GM19351 (cell line): ENCODE results near the gene SORBS1.

Experiments used
- ATAC-seq: cut with Tn5 transposase; IDR thresholded peaks from one replicate; pipeline ENCODE4 v1.9.1; 2021; ENCODE audit warnings: mild to moderate bottlenecking, moderate library complexity; ENCODE audit not compliant: unreplicated experiment

SORBS1 gene

DNA sequence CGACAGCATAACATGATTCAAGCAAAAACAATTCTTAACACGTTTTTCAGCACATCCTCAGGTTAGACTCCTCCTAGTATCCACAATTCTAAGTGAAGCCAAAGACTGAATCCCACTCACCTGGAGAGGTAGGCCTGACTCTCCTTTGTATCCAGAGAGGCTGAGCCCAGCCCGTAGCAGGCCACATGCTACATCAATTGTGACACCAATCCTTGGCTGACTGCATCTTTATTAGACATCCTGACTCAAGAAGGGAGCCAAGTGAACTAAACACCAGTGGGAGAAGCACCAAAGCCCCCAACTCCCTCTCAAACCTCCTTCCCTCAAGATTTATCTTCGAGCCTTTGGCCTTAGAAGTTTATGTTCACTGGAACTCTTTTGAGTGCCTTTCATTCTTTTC, 144.9 kb downstream of the SORBS1 start:
- ATAC-seq = no peak

DNA sequence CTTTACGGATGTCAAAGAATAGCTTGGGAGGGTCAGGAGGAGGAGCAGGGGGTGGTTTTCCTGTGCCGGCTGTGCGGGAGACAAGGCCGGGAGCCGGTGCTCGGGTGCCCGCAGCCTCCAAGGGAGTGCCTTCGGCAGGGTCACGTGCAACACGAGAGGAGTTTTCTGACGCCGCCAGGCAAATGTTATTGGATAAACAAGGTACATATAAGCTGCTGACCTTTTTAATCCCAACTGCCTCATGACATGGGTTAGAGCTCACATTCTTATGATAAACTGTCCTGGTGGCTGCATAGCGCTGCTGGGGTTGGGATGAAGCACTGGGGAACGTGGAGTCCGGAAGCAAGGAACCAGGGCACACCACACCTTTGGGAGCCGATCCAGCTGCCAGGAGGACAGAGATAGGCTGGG, 145.5 kb downstream of the SORBS1 start:
- no peak for ATAC-seq

DNA sequence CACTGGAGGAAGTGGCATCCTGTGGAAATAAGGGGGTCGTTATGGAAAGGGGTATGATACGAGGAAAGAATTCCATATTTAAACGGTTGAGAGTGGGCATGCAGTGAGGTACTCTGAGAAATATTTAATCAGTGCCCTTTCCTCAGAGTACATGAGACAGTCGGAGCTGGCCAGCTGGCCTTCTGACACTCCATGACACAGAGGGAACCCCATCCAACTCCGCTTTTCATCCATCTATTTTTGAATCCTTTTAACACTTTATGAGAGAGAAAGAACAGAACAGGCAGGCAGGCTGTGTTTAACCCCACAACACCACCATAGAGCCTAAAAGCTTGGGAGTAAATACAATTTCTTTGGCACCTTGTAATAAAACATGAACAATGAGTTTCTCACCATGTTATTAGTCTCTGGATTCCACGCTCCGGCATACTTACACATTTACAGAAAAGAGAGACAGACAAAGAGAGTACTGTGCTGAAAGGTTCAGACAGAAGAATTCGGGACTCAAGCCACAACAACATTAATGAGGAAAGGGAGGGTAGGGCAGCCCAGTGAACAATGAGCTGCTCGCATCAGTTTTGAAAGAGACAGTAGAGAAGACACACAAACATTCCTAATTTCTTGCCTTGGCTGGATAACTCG, 146.2 kb downstream of the SORBS1 start:
- ATAC-seq = no peak

DNA sequence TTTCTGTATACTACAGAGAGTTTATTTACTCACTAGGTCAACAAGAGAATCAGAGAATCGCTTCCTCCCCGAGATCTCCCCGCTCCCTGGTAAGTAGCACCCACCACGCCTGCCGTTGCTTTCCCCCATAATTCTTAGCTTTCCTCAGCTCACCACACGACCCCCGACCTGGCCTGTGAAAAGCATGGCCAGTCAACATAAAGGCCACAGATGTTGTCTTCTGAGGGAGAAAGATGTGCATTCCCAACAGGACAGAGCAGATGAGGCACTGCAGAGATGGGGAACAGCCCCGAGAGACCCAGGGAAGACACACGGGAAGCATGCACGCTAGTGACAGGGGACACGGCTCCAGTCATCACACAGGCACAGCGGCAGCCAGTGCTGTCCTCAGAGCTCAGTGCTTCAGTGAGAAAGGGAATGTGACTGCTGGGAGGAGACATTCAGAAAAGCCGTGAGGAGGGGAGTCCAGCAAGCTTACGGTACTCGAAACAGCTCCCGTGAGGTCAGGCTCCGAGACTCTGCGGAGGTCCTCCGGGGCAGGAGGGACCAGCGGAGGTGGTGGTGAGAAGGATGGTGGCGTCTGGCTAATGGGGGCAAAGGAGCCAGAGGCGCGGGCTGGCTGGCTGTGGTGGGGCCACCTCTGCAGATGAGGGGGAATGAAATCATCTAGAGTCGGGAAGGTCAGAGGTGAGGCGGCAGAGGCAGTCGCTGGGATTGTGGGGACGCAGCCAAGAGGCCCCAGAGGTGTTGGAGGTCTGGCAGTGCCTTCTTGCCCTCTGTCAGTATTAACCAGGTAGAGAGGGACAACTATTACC, 146.9 kb downstream of the SORBS1 start:
- no peak for ATAC-seq

DNA sequence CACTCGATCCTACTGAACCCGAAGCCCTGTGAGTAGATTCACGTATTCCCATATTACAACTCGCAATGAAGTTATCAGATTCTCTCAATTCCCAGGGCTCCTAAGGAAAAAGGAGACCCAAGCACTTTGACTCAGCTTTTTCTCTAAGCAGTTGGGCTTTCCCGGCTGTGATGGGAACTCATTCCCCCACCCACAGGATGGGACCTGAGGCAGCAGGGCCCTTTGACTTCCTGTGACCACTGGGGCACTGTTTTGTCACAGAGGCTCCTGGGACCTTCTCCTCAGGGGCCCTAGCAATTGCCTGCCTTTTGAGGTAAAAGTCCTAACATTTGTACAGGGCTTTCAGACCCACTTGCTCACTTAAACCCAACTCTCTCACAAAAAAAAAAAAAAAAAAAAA, 147.6 kb downstream of the SORBS1 start:
- no peak for ATAC-seq

DNA sequence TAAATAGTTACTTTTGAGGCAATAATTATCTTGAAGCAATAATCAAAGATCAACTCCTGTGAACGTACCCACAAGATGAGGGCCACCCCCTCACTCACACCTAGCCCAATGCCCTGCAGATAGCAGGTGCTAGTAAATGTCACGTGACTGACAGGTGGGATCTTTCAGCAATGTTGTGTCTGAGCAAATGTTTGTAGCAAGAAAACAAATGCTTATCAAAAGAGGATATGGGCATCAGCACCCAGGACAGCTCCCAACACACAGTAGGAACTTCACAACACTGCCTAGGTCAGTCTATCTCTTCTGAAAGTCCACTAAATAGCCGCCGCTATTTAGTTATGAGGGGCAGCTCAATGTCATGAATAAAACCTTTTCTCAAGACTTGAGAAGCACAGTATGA, 149.5 kb downstream of the SORBS1 start:
- ATAC-seq = no peak

DNA sequence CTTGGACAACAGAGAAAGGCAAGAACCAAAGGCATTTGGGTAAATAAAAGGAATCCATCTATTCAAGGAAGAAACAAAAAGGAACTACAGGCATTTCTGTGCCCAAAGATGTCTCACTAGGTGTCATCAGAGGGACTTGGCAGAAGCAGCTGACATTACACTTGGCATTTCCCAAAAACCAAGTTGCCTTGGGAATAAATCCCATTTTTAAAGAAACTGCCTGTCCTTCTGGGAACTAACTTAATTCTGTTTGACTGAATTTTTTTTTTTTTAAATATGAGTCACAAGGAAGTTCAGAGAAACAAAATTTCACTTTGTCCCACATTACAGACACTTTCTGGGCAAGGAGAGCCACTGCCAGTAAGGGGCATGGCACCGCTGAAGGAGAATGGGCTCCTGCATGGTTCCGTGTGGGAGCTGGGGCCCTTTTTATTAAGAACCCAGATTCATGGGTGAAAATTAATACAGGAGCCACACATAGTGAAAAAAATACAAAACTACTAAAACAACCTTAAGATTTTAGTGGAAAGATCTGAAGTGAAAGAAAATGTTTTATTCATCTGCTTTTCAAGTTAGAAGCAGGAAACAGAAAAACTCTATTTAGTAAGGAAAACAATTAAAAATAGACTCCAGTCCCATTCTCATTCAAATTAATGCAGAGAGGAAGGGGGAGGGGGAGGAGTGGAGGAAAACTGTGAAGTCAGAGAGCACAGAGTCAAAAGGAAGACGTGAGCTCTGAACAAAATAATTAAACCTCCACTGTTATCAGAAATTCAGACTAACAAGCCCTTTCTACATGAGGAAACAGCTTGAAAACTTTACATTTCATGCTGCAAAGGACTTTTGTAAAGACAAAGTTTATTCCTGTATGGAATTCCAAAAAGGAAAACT, 151.9 kb downstream of the SORBS1 start:
- ATAC-seq = no peak

DNA sequence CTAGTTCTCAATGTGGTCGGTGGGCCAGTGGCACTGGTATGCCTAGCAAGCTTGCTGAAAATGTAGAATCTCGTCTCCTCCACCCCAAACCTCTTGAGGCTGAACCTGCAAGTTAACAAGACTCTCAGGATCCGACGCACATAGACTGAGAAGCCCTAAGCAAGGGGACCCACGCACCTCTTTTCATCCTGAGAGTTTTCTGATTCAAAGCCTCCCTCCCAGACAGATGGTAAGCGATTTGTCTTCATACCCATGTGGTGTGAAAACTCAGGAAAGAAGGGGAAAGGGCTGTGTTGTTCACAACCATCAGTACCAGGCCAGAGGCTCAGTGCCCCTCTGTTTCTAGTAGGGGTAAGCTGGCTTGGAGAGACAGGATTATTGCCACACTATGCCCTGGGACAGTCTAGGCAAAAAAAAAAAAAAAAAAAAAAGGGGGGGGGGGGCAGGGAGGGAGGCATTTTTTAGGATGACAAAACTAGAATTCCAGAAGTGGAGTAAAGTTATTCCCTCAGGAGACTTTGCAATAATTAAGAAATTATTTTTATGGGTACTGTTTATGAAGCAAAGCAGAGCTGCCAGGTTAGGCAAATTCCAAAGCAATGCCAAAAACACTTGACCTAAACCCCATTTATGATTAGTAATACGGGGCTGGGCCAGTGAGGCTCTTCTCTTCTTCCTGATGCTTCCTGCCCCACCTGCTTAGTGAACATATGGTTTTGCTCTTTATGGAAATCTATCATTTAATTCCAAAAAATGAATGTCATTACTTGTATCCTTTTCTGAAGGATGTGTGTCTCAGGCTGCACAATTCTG, 152.8 kb downstream of the SORBS1 start:
- no peak for ATAC-seq

DNA sequence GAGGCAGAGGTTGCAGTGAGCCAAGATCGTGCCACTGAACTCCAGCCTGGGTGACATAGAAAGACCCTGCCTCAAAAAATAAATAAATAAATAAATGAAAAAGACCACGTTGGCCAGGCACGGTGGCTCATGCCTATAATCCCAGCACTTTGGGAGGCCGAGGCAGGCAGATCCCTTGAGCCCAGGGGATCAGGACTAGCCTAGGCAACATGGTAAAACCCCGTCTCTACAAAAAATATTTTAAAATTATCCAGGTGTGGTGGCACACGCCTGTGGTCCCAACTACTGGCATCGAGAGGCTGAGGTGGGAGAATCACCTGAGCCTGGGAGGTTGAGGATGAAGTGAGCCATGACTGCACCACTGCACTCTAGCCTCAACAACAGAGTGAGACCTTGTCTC, 153.6 kb downstream of the SORBS1 start:
- ATAC-seq = no peak

DNA sequence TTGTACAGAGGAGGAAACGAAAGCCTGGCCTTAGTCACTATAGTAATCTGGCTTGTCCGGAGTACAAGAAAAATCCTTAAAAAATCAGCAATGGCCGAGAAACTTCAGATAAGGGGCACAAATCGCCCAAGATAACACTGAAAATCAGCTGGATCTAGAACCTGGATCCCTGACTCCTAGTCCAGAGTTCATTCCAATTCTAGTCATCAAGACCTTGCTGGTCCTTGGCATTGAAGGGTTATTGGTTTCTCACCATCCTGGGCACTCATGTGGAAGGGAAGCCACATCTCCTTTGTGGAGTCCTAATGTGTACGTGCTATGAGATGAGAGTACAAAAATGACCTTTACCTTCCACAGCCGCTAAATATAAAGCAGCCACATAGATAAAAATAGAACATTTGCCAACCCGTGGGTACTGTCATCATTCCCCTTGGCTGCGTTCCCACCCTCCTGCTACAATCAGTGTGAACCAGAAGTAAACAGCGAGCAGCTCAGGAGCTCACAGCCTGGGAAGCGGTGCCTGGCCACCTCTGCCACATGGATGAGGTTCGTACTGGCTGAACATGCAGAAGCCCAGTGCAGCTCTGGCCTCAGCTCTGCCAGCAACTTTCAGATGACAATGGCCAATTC, 154.4 kb downstream of the SORBS1 start:
- no peak for ATAC-seq

DNA sequence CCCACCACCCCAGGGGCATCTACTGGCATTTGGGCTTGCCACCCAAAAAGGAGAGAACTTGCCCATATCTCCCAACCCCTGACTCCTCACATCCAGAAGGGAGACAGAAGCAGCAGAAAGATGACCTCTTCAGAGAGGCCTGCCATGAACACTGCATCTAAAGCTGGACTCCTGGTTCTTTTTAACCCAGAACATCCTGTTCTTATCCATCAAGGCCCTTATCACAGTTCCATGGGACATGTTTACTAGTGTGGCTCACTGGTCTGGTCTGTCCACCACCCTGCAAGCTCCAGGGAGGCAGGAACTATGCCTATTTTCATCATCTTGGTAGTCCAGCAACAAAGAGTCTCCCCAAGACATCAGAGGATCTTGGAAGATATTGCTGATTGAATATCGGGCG, 155.5 kb downstream of the SORBS1 start:
- no peak for ATAC-seq

DNA sequence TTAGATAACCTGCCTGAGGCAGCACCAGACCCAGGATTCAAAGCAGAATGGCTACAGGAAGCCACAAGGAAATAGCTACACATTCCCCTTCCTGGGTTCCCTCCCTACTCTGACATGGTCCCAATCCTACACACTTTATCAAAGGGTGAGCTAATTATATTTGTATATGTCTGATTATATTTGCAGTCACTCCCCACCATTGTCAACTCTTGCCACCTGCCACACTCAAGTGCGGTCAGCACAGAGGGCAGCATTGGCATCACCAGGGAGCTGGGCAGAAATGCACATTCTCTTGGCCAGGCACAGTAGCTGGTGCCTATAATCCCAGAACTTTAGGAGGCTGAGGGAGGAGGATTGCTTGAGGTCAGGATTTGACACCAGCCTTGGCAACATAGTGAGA, 156.3 kb downstream of the SORBS1 start:
- ATAC-seq = no peak

DNA sequence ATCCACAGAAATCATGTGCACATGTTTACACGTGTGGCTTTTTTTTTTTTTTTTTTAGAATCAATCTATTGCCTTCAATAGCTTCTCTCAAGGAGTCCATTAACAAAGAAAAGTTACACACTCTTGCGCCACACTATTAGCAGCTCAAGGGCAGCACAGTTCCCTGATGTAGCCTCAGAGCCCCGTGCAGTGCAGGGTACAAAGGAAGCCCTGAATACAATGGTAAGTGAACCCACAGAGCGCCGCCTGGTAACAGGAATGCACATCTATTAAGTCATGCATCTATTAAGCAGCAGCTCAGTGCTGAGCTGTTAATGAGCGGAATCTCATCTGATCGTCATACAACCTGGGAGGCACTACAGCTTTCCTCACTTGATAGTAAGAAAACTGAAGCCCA, 156.7 kb downstream of the SORBS1 start:
- no peak for ATAC-seq

DNA sequence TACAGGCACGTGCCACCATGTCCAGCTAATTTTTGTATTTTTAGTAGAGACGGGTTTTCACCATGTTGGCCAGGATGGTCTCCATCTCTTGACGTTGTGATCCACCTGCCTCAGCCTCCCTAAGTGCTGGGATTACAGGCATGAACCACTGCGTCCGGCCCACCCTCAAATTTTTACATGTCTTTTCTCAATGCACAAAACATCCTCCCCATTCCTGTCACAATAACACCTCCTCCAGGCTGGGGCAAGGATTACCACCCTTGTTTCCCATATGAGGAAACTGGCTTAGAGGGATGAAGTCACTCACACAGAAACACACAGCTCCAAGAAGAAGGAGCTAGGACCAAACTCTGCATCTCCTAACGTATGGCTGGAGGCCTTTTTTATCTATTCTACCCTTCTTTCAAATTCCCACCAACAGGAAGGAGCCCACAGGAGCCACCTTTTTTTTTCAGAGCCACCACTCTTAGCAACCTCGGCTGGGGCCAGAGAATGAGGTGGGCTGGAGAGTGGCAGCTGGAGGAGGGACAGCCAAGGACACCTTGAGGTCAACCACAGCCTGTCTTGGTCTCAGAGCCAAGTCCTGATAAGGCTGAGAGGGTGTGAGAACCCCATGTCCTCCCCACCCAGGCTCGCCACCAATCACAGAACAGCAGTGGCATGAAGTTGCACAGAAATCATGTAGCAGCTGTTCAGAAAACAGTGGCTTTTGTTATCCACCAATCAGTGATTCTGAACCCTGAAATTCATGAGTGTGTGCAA, 157.3 kb downstream of the SORBS1 start:
- no peak for ATAC-seq

DNA sequence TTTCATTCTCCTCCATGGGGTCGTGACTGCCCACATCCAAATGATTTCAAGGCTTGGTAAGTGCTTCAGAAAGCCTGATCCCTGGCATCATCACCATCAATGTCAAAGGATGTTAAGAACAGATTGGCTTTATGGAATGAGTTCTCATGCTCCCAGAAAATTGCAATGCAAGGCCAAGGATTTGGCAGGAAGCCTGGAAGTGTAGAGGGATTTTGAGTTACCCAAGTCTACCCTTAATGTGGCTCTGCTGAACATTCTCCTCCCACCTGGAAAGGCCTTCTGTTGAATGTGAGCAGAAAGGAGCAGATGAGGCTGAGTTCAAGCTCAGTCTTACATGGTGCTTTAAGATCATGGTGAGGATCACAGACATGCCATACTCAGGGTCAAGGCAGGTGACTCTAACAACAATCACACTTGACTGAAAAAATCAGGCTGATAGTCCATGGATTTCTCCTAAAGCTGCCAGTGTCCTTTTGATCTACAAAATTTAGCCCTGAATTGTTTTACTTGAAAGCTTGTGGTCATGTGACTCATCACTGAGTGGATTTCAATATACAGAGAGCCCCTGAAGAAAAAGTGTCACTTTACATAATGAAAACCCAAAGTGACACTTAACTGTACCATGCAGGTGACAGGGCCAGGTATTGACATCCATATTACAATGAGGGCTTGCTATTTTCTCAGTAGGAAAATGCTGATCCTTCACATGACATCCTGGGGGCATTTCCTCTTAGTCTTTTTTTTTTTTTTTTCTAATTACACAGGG, 159.3 kb downstream of the SORBS1 start:
- no peak for ATAC-seq

DNA sequence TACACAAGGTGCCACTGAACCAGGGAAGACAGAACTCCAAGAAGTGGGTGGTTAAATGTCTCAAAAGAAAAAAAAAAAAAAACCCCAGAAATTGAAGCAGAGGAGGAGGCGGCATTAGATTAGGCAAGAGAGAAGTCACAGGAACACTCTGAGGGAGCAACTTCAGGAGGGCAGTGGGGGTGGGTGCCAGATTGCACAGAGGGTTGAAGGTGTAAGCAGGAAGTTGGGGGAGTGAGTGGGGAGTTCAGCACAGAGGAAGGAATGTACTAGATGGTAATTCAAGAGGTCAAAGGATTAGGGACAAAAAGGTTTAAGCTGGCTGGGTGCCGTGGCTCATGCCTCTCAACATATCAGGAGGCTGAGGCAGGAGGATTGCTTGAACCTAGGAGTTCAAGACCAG, 160.4 kb downstream of the SORBS1 start:
- ATAC-seq = no peak

DNA sequence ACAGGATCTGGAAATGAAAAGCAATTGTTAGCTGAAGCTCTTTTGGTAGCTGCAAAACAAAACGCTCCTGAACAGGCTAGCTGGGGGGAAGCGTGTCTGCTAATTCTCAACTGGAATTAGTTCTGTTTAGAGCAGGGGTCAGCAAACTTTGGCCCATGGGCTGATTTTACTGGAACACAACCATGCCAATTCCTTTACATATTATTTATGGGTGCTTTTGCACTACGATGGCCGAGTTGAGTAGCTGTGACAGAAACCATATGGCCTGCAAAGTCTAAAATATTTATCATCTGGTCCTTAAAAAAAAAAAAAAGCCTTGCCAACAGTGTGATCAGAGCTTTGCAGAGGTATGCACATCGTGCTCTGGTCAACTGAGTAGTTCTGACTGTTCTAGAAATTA, 162.0 kb downstream of the SORBS1 start:
- ATAC-seq = no peak

DNA sequence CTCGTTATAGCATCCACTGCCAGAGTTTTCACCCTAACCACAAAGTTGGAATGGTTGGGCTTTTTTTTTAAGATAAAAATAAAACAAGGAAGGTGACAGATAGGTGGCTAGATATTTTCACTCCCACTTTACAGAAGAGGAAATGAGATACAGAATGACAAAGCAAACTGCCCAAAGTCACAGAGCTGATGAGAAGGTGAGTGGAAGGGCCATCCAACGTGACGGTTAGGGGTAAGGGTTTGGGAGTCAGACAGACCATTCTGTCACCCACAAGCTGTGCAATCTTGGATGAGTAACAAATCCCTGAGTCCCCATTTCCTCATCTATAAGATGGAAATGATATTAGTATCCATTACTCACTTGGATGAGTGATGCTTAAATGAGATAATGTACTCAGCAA, 163.4 kb downstream of the SORBS1 start:
- ATAC-seq = no peak

DNA sequence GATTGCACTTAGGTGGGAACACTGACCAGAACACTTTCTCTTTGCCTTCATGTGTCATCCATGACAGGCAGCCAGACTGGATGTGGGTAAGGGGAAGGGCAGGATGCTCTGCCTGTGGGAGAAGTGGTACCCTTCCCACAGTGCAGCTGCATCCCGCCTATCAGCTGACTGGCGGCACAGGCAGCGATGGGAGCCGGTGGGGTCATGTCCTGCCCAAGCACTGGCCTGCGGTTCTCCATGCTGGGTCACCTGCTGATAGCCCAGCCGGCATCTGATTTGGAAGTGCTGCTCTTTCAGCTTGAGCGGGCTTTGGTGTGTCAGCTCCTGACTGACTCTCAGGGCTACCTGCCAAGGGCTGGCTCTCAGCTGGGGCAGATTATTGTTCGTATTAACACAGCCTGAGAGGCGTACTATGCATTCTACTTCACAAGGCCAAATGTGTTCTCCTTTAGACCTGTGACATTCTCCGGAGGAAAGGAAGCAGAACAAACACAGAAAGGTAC, 165.2 kb downstream of the SORBS1 start:
- ATAC-seq = no peak
